ENCODE results near the gene FERMT3. TPM values are rescaled to one million over a fixed set of nuclear protein-coding genes. Genes with fewer than 3 reads are reported as not detected.

The FERMT3 gene
- total and polyA plus RNA-seq, 2 of the 13 experiments (the other 11 are each of a cell fraction or from before 2014, with no cell fraction given): 0.29 TPM; not detected in 1

DNA sequence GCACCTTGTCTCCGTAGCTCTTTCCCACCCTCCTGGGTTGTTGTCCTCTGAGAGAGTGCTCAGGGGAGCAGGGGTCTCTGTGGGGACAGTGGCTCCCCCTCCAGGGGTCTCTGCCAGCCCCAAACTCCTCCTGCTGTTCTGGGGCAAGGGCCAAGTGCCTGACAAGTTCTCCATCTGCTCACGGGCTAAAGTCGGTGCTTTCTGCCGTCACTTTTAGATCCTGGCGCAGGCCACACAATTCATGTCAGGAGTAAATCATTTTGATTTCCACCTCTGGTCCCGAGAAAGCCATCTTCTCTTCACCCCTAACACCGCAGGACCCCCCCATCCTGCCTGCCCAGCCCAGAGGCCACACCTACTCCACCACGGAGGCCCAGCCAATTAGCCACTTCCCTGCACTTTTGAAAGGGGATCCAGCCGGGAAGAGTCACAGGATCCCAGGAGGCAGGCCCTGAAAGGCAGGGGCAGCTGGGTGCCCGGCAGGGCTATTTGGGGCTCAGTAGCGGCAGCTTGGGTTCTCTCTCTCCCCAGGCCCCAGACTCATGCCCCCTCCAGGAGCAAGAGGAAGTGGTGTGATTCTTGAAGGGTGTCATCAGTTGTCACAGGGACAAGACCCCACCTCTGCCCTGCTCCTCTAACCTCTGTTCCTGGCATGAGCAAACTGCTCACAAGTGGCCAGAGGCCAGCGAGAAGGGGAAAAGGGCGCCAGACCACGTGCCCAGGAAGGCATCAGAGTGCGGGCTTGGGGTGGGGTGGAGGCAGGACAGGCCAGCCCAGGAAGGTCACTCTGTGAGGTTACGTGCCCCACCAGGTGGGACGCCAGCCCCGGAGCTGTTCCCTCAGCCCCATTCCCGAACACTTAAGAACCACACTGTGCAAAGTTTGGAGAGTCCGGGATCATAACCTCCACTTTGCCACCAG lies 41.9 kb upstream of the FERMT3 start (continued):
- TF ChIP-seq, protein P1, sequence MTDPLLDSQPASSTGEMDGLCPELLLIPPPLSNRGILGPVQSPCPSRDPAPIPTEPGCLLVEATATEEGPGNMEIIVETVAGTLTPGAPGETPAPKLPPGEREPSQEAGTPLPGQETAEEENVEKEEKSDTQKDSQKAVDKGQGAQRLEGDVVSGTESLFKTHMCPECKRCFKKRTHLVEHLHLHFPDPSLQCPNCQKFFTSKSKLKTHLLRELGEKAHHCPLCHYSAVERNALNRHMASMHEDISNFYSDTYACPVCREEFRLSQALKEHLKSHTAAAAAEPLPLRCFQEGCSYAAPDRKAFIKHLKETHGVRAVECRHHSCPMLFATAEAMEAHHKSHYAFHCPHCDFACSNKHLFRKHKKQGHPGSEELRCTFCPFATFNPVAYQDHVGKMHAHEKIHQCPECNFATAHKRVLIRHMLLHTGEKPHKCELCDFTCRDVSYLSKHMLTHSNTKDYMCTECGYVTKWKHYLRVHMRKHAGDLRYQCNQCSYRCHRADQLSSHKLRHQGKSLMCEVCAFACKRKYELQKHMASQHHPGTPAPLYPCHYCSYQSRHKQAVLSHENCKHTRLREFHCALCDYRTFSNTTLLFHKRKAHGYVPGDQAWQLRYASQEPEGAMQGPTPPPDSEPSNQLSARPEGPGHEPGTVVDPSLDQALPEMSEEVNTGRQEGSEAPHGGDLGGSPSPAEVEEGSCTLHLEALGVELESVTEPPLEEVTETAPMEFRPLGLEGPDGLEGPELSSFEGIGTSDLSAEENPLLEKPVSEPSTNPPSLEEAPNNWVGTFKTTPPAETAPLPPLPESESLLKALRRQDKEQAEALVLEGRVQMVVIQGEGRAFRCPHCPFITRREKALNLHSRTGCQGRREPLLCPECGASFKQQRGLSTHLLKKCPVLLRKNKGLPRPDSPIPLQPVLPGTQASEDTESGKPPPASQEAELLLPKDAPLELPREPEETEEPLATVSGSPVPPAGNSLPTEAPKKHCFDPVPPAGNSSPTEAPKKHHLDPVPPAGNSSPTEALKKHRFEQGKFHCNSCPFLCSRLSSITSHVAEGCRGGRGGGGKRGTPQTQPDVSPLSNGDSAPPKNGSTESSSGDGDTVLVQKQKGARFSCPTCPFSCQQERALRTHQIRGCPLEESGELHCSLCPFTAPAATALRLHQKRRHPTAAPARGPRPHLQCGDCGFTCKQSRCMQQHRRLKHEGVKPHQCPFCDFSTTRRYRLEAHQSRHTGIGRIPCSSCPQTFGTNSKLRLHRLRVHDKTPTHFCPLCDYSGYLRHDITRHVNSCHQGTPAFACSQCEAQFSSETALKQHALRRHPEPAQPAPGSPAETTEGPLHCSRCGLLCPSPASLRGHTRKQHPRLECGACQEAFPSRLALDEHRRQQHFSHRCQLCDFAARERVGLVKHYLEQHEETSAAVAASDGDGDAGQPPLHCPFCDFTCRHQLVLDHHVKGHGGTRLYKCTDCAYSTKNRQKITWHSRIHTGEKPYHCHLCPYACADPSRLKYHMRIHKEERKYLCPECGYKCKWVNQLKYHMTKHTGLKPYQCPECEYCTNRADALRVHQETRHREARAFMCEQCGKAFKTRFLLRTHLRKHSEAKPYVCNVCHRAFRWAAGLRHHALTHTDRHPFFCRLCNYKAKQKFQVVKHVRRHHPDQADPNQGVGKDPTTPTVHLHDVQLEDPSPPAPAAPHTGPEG (CRISPR knock-in tag; IDR thresholded peaks at IDR 0.05): no peak
- TF ChIP-seq ZNF543 (CRISPR knock-in tag; IDR thresholded peaks at IDR 0.05) (no peak), CHD2 (IDR thresholded peaks at IDR 0.05; ENCODE audit: low read depth, low read length) (no peak), PAF1 (CRISPR knock-in tag; IDR thresholded peaks at IDR 0.05) (no peak), KDM6A (CRISPR knock-in tag; IDR thresholded peaks at IDR 0.05; ENCODE audit: low read depth) (no peak), GABPB1 (CRISPR knock-in tag; IDR thresholded peaks at IDR 0.05) (no peak), SNAI1 (CRISPR knock-in tag; IDR thresholded peaks at IDR 0.05; ENCODE audit: borderline replicate concordance) (no peak), PAWR (CRISPR knock-in tag; IDR thresholded peaks at IDR 0.05; ENCODE audit: borderline replicate concordance) (no peak), MAZ (IDR thresholded peaks at IDR 0.05; ENCODE audit: borderline replicate concordance, low read depth, low read length) (no peak), MAZ (CRISPR knock-in tag; IDR thresholded peaks at IDR 0.05; ENCODE audit: low read depth) (no peak), ZNF629 (CRISPR knock-in tag; conservative IDR thresholded peaks at IDR 0.05) (no peak), FOSL2 (CRISPR knock-in tag; IDR thresholded peaks at IDR 0.05) (no peak), ZNF724P (CRISPR knock-in tag; IDR thresholded peaks at IDR 0.05; ENCODE audit: borderline replicate concordance) (no peak), MEF2D (CRISPR knock-in tag; IDR thresholded peaks at IDR 0.05) (no peak), MYC (CRISPR knock-in tag; IDR thresholded peaks at IDR 0.05; ENCODE audit: borderline replicate concordance) (peak; percentile 46; the same call in 1 of the 2 replicates)
- TF ChIP-seq, protein P2, sequence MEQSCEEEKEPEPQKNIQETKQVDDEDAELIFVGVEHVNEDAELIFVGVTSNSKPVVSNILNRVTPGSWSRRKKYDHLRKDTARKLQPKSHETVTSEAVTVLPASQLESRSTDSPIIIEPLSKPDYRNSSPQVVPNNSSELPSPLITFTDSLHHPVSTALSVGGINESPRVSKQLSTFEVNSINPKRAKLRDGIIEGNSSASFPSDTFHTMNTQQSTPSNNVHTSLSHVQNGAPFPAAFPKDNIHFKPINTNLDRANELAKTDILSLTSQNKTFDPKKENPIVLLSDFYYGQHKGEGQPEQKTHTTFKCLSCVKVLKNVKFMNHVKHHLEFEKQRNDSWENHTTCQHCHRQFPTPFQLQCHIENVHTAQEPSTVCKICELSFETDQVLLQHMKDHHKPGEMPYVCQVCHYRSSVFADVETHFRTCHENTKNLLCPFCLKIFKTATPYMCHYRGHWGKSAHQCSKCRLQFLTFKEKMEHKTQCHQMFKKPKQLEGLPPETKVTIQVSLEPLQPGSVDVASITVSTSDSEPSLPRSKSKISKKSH (CRISPR knock-in tag; IDR thresholded peaks at IDR 0.05; ENCODE audit: borderline replicate concordance): 0 out of 2 replicates have a peak, but pooled peaks have one; percentile 35
- TF ChIP-seq, protein P3, sequence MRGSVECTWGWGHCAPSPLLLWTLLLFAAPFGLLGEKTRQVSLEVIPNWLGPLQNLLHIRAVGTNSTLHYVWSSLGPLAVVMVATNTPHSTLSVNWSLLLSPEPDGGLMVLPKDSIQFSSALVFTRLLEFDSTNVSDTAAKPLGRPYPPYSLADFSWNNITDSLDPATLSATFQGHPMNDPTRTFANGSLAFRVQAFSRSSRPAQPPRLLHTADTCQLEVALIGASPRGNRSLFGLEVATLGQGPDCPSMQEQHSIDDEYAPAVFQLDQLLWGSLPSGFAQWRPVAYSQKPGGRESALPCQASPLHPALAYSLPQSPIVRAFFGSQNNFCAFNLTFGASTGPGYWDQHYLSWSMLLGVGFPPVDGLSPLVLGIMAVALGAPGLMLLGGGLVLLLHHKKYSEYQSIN (CRISPR knock-in tag; IDR thresholded peaks at IDR 0.05; ENCODE audit: borderline replicate concordance): no peak
- TF ChIP-seq, protein P4, sequence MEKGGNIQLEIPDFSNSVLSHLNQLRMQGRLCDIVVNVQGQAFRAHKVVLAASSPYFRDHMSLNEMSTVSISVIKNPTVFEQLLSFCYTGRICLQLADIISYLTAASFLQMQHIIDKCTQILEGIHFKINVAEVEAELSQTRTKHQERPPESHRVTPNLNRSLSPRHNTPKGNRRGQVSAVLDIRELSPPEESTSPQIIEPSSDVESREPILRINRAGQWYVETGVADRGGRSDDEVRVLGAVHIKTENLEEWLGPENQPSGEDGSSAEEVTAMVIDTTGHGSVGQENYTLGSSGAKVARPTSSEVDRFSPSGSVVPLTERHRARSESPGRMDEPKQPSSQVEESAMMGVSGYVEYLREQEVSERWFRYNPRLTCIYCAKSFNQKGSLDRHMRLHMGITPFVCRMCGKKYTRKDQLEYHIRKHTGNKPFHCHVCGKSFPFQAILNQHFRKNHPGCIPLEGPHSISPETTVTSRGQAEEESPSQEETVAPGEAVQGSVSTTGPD (CRISPR knock-in tag; IDR thresholded peaks at IDR 0.05): no peak
- TF ChIP-seq, protein P5, sequence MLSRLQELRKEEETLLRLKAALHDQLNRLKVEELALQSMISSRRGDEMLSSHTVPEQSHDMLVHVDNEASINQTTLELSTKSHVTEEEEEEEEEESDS (CRISPR knock-in tag; IDR thresholded peaks at IDR 0.05; ENCODE audit: borderline replicate concordance): no peak
